Ovary (tissue), 3 donors: ENCODE data around the gene PPP1R1C.

Experiments
- CTCF ChIP-seq, 3 donors: fragments of 450-650 bp in 2 of 3; fragments of 200-600 bp in 1 of 3; IDR thresholded peaks; one replicate each; pipeline versions ENCODE4 v1.5.1 to v1.8.0; 2016 to 2022; ENCODE audit warnings: antibody characterized with exemption in 3 of 3, mild to moderate bottlenecking in 1 of 3
- POLR2A ChIP-seq: fragments of 450-650 bp; IDR thresholded peaks from one replicate; pipeline ENCODE4 v1.6.1; 2017; ENCODE audit warnings: antibody characterized with exemption, mild to moderate bottlenecking, moderate library complexity
- donor health status: DM: no; HTN: no; CAD: no.

- TF ChIP-seq CTCF (IDR thresholded peaks at IDR 0.05) (no peak), POLR2A (no peak)
Observed at GRCh38 chr2:181984060-181984459, 1.6 kb upstream of the PPP1R1C start.
